GM18526 (cell line): ENCODE data around the gene WLS.

ENCODE experiments used
- POLR2A ChIP-seq: IDR thresholded peaks from 3 replicates; pipeline ENCODE4 v1.6.1; 2011; ENCODE audit not compliant: insufficient read length; ENCODE audit errors: extremely low read depth

WLS gene

GRCh38 chr1:68216089-68216772 is 16.1 kb downstream of the WLS start:
- no peak for TF ChIP-seq POLR2A

GRCh38 chr1:68213843-68214242 is 18.5 kb downstream of the WLS start:
- no peak for TF ChIP-seq POLR2A

- no peak for TF ChIP-seq POLR2A
Measured at GRCh38 chr1:68211761-68212380, 20.5 kb downstream of the WLS start.

GRCh38 chr1:68210829-68211228 is 21.5 kb downstream of the WLS start:
- no peak for TF ChIP-seq POLR2A

- no peak for TF ChIP-seq POLR2A
Measured at GRCh38 chr1:68210027-68210426, 22.3 kb downstream of the WLS start.

- TF ChIP-seq POLR2A: no peak
Measured at GRCh38 chr1:68206848-68207689, 25.3 kb downstream of the WLS start.

GRCh38 chr1:68205794-68206358 is 26.4 kb downstream of the WLS start:
- TF ChIP-seq POLR2A: no peak

- no peak for TF ChIP-seq POLR2A
Measured at GRCh38 chr1:68204977-68205630, 27.2 kb downstream of the WLS start.

GRCh38 chr1:68202239-68202832 is 30.0 kb downstream of the WLS start:
- no peak for TF ChIP-seq POLR2A

GRCh38 chr1:68201546-68202238 is 30.6 kb downstream of the WLS start:
- no peak for TF ChIP-seq POLR2A

- no peak for TF ChIP-seq POLR2A
Measured at GRCh38 chr1:68199603-68200002, 32.7 kb downstream of the WLS start.

- no peak for TF ChIP-seq POLR2A
Measured at GRCh38 chr1:68198752-68199151, 33.6 kb downstream of the WLS start.

GRCh38 chr1:68197891-68198290 is 34.4 kb downstream of the WLS start:
- TF ChIP-seq POLR2A: no peak

GRCh38 chr1:68197461-68197860 is 34.9 kb downstream of the WLS start:
- TF ChIP-seq POLR2A: no peak
